HG03565 (cell line): ENCODE data around the gene AFF1.
"Not testable (repeated sequence)": the region's sequence is repeated elsewhere in the genome, so short reads cannot be mapped to it uniquely, and the experiment has no call there.

ENCODE experiments used
- ATAC-seq: cut with Tn5 transposase; IDR thresholded peaks from one replicate; pipeline ENCODE4 v1.9.1; 2021; ENCODE audit warnings: mild to moderate bottlenecking, moderate library complexity; ENCODE audit not compliant: unreplicated experiment

AFF1 gene

GRCh38 chr4:86975927-86976326, 41.1 kb downstream of the AFF1 start:
- no peak for ATAC-seq

GRCh38 chr4:86976801-86977485, 42.1 kb downstream of the AFF1 start:
- no peak for ATAC-seq

- peak; percentile 91 for ATAC-seq
Observed at GRCh38 chr4:86977621-86978184, 42.9 kb downstream of the AFF1 start.

DNA sequence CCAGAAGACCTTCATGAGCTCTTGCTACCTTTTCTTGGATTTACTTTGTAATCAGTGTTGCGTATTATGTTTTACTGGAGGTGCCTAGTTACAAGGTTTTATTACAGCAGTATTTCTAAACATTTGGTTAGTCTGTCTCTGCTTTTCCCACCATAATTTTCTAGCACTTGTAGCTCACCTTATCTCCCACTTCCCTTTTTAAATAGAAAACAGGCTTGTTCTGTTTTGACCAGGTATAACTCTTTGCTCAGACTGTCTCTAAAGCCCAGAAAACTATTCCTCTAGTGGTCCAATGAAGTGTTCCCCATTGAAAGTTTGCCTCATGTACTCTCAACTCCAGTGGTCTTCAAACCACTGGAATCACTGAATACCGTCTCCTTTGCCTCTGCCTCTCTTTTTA, 43.9 kb downstream of the AFF1 start:
- ATAC-seq, result no peak

DNA sequence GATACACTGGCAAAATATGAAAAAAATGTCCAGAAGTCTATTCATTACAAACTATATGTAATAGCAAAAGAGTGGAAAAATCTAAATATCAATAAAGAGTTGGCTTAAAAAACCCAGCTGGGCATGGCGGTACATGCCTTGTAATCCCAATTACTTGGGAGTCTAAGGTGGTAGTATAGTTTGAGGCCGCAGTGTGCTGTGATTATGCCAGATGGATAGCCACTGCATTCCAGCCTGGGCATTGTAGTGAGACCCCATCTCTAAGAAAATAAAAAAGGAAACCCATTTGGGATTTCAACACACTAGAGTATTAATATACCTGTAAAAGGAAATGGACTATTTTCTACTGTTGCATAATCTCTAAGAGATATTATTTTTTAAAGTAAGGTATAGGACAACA, 45.4 kb downstream of the AFF1 start:
- ATAC-seq, result no peak

GRCh38 chr4:86981789-86982188, 47.0 kb downstream of the AFF1 start:
- no peak for ATAC-seq

- not testable (repeated sequence) for ATAC-seq
Observed at GRCh38 chr4:86985852-86986251, 51.0 kb downstream of the AFF1 start.

DNA sequence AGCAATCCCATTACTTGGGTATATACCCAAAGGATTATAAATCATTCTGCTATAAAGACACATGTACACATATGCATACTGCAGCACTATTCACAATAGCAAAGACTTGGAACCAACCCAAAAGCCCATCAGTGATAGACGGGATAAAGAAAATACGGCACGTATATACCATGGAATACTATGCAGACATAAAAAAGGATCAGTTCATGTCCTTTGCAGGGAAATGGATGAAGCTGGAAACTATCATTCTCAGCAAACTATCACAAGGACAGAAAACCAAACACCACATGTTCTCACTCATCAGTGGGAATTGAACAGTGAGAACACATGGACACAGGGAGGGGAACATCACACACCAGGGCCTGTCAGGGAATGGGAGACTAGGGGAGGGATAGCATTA, 54.8 kb downstream of the AFF1 start:
- ATAC-seq, result not testable (repeated sequence)

- no peak for ATAC-seq
Observed at GRCh38 chr4:86990510-86990909, 55.7 kb downstream of the AFF1 start.

GRCh38 chr4:86991994-86992393, 57.2 kb downstream of the AFF1 start:
- no peak for ATAC-seq

GRCh38 chr4:86993909-86994681, 59.3 kb downstream of the AFF1 start:
- no peak for ATAC-seq

DNA sequence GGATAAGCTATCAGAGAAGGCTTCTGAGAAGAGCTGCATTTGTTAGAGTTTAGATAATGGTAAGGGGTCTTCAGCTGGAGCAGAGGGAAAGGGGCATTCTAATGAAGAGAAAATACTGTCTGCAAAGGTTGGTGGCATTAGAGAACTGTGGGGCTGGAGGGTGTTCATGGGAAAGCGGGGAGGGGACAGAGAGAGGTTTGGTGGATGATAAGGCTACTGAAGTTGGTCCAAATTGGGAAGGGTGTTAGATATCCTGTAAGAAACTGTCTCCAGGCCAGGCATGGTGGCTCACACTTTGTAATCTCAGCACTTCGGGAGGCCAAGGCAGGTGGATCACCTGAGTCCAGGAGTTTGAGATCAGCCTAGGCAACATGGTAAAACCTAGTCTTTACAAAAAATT, 59.9 kb downstream of the AFF1 start:
- ATAC-seq, result no peak

GRCh38 chr4:86996510-86996909, 61.7 kb downstream of the AFF1 start:
- ATAC-seq, result not testable (repeated sequence)

- no peak for ATAC-seq
Observed at GRCh38 chr4:86999136-86999643, 64.4 kb downstream of the AFF1 start.

GRCh38 chr4:87002682-87003043, 67.9 kb downstream of the AFF1 start:
- ATAC-seq, result no peak

- ATAC-seq, result no peak
Observed at GRCh38 chr4:87003266-87003665, 68.5 kb downstream of the AFF1 start.

DNA sequence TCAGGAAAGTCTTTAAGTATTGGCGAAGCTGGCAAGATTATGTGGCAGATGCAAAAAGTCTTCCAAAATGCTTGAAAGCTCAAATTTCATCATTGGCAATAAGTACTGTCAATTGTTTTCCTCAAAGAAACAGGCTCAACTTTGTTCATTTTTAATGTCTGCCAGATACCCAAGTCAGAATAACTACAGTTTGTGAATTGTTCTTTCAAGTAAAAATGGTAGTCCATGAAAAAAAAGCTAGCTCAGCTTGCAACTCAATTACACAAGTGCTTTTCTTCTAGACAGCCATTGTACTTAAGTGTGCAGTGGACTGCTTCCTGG, 70.5 kb downstream of the AFF1 start:
- no peak for ATAC-seq

GRCh38 chr4:87005690-87006425, 71.0 kb downstream of the AFF1 start:
- ATAC-seq, result peak; percentile 19

- ATAC-seq, result peak; percentile 38
Observed at GRCh38 chr4:87006426-87006675, 71.5 kb downstream of the AFF1 start.

DNA sequence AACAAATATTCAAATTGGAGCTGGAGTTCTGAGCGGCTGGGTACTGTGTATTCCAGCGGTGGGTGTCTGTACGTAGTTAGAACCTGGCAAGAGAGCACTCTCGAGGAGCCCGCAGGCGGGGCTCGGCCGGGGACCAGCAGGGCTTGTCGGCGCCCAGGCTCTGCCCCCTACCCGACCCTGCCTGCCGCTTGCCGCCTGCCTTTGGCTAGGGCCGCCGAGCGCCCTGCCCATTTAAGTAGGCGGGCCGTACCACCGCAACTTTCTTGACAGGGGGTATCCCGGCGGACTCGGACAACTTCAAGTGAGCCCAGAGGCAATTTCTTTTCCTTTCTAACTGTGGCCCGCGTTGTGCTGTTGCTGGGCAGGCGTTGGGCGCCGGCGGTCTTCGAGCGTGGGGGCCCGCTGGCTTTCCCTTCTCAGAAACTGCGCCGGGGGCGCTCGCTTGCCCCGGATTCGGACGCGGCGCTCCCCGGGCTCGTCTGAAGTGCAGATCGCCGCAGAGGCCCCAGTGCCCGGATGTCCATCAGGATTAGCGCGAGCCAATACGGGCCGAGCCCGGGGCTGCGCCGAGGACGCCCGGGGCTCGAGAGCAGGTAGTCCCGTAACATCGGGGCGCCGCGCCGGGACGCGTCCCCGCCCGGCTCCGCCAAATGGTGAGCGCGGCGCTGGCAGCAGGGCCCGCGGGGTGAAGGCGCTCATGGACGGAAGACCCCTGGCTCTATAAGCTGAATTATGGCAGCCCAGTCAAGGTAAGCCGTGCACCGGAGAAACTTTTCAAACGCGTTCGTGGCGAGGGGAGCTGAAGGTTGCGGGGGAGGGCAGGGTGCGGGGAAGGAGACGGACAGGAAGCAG, 72.1 kb downstream of the AFF1 start:
- peak; percentile 53 for ATAC-seq
